GM12874 (cell line): ENCODE measurements around the gene LRRC27.

Experiments used
- TF ChIP-seq, protein P1 (sequence below): IDR thresholded peaks from 2 replicates; pipeline ENCODE4 v1.5.1; 2011; ENCODE audit warnings: low read depth, mild to moderate bottlenecking, control low read depth, low read length, moderate library complexity; ENCODE audit not compliant: insufficient read depth

The LRRC27 gene

DNA sequence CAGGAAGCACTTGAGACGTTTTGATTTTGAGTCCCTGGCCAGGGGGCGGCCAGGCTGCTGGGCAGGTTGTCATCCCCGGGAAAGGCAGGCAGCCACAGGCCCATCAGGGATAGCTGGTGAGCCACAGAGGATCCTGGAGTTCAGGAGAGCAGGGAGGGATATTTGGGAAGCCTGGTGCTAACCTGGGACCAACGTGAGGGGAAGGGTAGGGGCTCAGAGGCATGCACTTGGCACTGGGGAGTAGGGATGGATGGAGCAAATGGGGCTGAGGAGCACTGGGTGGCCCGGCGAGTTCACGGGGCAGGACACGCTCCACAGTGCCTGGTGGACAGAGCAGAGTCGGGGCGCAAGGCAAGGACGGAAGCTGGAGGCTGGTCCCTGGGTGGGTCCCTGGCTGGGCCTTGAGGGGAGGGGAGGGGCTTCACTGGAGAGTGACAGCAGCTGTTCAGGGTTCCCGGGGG is 30.2 kb downstream of the LRRC27 start:
- TF ChIP-seq, protein P1, sequence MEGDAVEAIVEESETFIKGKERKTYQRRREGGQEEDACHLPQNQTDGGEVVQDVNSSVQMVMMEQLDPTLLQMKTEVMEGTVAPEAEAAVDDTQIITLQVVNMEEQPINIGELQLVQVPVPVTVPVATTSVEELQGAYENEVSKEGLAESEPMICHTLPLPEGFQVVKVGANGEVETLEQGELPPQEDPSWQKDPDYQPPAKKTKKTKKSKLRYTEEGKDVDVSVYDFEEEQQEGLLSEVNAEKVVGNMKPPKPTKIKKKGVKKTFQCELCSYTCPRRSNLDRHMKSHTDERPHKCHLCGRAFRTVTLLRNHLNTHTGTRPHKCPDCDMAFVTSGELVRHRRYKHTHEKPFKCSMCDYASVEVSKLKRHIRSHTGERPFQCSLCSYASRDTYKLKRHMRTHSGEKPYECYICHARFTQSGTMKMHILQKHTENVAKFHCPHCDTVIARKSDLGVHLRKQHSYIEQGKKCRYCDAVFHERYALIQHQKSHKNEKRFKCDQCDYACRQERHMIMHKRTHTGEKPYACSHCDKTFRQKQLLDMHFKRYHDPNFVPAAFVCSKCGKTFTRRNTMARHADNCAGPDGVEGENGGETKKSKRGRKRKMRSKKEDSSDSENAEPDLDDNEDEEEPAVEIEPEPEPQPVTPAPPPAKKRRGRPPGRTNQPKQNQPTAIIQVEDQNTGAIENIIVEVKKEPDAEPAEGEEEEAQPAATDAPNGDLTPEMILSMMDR, result no peak

DNA sequence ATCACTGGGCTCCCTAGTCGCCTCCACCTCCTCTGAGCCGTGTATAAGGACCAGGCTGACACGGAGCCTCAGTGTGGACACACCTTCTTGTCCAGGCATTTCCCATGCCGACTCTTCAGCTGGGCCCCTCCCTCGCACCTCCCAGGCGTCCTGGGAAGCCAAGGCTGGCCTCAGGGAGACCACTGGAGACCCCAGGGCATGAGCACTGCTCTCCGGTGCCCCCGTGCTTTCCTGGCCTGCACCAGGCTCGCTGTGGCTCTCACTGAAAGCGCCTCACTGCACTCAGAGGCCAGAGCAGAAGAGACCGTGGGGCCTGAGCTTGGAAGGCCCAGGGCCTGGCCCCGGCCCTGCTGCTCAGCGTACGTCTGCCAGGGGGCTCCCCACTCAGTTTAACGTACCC is 31.4 kb downstream of the LRRC27 start:
- TF ChIP-seq, protein P1, result no peak

DNA sequence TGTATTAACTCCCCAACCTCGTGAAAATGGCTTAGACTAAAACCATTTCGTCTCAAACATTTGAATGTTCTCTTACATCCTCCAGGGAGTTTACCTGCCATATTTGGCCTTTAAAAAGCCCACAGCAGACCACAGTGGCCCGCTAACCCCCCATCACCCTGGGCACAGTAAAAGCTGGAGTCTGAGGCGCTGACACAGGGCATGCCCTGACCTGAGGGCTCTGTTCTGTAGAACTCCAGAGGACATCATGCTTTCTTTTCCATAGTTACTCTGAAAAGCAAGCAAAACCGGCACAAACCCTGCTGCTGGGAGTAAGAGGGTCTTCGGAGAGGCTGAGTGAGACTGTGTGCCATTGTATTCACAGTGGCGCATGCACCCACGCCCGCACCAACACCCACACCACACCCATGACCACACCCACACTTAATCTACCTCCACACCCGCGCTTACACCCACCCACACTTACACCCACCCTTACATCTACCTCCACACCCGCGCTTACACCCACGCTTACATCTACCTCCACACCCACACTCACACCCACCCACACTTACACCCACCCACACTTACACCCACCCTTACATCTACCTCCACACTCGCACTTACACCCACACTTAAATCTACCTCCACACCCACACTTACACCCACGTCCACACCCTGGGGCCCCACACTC is 32.1 kb downstream of the LRRC27 start:
- TF ChIP-seq, protein P1, result no peak

DNA sequence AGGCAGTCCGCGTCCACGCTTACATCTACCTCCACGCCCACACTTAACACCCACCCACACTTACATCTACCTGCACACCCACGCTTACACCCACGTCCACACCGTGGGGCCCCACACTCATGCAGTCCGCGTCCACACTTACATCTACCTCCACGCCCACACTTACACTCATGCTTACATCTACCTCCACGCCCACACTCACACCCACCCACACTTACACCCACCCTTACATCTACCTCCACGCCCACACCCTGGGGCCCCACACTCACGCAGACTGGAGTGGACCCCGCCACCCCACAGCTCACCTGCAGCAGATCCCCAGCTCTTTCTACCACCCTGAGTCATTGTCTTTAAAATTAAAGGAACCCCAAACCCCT is 32.6 kb downstream of the LRRC27 start:
- TF ChIP-seq, protein P1, result no peak

DNA sequence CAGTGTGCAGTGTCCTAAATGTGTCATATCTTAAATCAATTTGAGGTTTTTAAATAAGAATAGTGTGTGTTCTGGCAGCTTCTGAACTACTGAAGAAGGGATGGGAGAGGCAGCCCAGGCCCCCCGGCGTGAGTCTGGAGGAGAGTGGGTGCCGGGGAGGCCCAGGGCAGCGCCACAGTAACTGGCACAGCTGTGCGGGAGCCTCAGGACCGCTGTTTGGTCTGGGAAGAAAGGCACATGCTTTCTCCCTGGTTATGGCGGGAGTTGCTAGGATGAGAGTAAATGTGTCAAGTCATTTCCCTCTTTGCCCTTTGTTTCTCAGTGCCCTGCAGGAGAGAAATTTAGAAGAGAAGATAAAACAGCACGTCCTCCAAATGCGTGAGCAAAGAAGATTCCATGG is 33.1 kb downstream of the LRRC27 start:
- TF ChIP-seq, protein P1, result no peak

DNA sequence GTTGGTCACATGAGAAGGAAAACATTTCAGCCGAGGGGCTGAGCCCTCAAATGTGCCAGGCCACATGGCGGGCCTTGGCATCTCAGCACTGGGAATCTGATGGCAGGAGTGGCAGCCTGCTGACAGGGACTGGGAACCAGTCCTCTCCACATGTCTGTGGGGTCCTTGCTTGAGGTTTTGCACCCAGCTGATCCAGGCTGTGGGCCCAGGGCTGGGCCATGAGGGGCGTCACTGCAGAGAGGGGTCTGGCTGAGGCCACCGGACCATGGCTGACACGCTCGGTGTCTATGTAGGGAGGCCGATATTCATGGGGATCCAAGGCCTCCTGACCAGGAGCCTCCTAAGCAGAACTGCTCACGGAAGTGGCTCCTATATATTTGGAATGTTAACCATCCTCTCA is 34.0 kb downstream of the LRRC27 start:
- TF ChIP-seq, protein P1, result no peak

DNA sequence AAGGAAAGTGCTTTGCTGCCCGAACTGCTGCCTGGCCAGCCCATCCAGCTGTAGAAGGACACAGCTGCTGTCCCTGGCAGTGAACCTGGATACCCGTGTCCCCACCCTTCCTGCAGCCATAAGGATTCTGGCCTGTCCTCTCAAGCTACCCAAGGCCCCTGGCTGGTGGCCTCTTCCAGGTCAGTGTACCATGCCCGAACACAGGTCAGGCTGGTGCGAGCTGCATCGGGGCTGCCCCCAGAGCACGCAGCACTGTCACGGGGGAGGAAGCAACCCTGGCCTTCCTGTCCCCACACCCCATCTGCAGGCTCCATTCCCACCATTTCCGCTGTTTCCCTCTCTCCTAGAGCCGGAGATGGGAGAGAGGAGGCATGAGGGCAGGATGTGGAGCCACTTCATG is 34.5 kb downstream of the LRRC27 start:
- TF ChIP-seq, protein P1, result no peak

DNA sequence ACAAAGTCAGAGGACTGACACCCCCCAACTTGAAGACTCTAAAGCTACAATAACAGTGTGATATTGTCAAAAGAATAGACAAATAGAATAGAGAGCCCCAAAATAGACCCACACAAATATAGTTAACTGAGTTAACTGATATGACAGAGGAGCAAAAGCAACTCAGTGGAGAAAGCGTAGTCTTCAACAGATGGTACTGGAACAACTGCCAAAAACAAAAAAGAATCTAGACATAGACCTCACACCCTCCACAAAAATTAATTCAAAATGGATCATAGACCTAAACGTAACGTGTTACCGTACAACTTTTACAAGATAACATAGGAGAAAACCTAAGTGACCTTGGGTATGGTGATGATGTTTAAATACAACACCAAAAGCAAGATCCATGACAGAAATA is 36.4 kb downstream of the LRRC27 start:
- TF ChIP-seq, protein P1, result no peak
